Nucleus accumbens (tissue), 56 donors: ENCODE measurements around the gene KLF9.

ENCODE experiments used
- DNase-seq, 56 donors: peaks; one replicate each; lab custom pipeline; 2025; lab: John Stamatoyannopoulos, UW

KLF9 gene

GRCh38 chr9:70413799-70414775 lies at the start of gene KLF9:
TSS of gene KLF9 (minus strand) at chr9:70414657. CDS start at chr9:70413363, 1,294 bp downstream.
- DNase-seq = peak; percentile 63 to 97 (median 92)

GRCh38 chr9:70463877-70464276 lies 49.4 kb upstream of the KLF9 start:
- DNase-seq = no peak

GRCh38 chr9:70462300-70462699 lies 47.8 kb upstream of the KLF9 start:
- no peak for DNase-seq

- no peak for DNase-seq
Measured at GRCh38 chr9:70457235-70457634, 42.8 kb upstream of the KLF9 start.

GRCh38 chr9:70455993-70456704 lies 41.7 kb upstream of the KLF9 start:
- DNase-seq = no peak

DNA sequence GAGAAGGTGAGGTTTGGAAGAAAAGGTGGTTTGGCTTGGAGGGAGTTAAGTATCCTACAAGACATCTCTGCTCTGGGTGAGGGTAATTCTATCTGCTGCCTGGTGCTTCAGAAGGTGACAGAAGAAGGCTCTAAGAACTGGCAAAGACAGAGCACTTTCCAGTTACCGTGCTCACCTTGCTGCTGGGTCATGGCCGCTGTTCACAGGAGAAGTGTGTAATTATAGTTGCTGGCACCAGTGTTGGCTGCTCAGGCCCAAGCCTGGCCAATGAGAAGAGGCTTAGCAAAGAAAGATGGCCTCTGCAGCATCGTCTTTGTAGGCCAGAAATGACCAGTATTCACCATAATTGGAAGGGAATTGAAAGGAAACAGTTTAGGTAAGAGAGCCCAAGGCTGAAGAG lies 37.9 kb upstream of the KLF9 start:
- DNase-seq = no peak

- DNase-seq = no peak
Measured at GRCh38 chr9:70451765-70452164, 37.3 kb upstream of the KLF9 start.

- no peak for DNase-seq
Measured at GRCh38 chr9:70450738-70451137, 36.3 kb upstream of the KLF9 start.

DNA sequence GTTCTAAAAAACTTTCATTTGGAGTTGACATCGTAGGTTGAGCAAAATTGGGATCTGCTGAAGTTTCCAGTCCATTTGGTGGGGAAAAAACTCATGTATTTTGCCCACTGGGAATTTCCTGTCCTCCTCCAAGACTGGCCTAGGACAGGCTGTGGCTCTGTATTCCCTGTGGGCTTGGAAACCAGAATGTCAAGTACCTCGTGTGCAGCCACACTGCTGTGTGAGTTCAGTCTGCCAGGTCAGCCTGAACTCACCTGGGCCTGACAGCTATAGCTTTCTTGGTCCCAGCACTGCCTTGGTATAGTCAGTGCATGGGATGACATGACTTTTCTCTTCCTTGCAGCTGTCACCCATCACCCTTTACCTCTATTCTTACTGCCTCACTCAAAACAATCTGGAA lies 35.0 kb upstream of the KLF9 start:
- no peak for DNase-seq

GRCh38 chr9:70448919-70449318 lies 34.5 kb upstream of the KLF9 start:
- DNase-seq = no peak

DNA sequence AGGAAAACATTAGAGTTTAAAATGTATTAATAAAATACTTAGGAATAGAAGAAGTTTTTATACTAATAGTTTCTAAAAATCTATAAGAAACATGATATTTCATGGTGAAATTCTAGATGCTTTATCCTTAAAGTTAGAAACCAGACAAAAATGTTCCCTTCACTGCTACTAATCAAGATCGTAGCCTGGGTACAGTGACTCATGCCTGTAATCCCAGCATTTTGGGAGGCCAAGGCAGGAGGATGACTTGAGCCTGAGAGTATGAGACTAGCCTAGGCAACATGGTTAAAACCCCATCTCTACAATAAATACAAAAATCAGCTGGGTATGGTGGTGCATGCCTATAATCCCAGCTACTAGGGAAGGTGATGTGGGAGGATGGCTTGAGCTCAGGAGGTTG lies 30.4 kb upstream of the KLF9 start:
- no peak for DNase-seq

DNA sequence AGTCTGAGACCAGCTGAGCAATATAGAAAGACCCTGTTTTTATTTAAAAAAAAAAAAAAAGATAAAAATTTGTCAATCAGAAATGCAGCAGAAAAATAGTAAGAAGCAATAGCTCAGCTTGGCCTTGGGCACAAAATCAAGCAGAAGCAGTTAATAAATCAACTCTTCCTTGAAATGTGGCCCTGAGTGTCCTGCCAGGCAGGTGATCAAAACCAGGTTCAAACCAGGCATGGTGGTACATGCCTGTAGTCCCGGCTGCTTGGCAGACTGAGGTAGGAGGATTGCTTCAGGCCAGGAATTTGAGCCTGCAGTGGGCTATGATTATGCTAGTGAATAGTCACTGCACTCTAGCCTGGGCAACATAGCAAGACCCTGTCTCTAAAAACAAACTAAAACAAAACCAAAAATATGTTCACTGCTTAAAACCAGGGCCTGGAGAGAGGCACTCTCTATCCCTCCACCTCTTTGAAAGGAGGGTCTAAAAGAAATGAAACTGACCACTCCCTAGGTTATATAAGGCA lies 27.9 kb upstream of the KLF9 start:
- no peak for DNase-seq

DNA sequence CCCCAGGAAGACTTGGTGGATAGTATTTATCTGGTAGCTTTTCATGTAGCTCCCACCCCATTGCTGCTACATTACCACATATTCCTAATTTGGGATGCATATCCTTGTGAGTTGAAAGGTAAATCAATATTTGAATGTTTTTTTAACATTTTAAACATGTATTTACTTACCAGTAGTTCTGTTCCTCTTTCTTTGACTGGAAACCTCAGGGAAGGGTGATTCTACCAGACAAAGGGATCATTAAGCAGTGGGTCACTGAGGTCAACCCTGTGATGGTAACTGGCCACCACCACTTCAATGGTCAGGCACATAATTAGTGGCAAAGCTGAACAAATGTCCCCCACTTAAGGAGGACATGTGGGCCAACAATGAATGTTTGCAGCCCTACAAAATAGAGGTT lies 27.2 kb upstream of the KLF9 start:
- DNase-seq = no peak

DNA sequence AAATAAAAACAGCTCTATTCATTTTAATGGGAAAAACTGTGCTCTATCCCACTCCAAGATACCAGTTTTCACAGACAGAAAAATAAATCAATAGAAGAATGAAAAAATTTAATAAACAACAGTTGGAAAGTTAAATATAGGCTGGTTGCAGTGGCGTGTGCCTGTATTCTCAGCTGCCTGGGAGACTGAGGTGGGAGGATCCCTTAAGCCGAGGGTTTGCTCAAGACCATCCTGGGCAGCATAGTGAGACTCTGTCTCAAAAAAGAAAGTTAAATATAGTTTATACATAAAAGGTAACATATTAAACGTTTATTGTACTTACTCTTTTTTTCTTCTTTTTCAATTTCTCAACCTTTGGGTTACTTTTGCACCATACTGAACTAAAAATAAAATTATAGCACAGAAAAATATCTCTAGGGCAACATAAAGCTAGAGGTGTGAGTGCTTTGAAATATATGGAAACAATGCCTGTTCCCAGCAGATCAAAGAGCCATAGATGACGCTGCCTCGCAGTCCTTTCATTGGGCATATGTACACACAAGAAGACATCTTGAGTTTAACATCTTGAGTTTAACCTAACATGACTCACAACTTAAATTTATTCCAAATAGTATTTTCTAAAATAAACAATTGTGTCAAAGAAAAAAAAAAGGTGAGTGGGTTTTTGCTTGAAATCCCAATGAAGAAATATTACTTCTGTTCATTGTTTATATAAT lies 25.7 kb upstream of the KLF9 start:
- DNase-seq = no peak

DNA sequence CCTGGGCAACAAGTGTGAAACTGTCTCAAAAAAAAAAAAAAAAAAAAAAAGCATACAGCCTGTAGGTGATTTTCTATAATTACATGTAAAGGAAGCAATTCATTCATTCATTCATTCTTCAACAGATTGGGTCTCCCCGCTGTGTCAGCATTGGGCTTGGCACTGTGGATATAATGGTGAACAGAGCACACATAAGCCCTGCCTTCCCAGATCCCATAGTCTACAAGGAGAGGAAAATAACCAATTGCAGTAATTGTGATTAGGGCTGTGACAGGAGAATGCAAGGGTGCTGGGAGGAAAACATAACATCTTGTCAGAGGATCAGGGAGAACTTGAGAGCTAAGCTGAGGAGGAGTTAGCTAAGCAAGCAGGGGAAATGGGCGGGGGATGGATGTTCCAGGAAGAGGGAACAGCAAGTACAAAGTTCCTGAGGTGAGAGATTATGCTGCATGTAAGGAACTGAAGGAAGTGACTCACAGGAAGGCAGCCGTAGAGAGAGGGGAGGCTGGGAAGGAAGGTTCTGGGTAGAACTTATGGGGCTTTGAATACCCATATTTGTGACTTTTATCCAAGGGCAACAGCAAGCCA lies 24.0 kb upstream of the KLF9 start:
- peak in 19 of 56 donors; percentile 5 to 51 (median 26) for DNase-seq

- no peak for DNase-seq
Measured at GRCh38 chr9:70435948-70436347, 21.5 kb upstream of the KLF9 start.

DNA sequence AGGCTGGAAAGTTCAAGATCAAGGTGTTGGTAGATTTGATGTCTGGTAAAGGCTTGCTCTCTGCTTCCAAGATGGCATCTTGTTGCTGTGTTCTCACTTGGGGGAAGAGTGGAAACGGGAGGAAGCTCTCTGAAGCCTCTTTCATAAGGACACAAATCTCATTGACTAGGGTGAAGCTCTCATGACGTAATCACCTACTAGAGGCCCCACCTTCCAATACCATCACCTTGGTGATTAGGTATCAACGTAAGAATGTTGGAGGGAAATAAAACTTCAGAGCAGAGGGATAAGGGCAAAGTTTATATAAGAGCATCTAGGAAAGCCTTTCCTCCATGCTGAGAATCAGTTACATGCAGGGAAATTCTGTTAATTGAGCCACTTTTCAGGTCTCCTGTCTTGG lies 15.4 kb upstream of the KLF9 start:
- DNase-seq = no peak

DNA sequence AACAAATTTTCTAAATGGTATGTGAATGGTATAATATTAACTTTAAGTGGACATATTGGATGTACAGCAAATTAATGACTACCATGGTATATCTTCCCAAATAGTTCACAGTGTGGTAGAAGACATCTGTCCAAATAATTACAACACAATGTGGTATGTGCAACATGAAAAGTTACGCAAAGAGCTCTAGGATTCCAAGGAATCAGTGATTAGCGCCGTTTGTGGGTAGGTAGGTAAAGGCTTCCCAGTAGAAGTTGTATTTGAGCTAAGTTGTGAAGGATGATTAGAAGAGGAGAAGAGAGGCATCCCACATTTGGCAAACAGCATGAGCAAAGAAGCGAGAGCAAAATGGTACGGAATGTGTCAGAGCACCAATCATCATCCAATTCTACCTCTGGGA lies 14.3 kb upstream of the KLF9 start:
- no peak for DNase-seq

DNA sequence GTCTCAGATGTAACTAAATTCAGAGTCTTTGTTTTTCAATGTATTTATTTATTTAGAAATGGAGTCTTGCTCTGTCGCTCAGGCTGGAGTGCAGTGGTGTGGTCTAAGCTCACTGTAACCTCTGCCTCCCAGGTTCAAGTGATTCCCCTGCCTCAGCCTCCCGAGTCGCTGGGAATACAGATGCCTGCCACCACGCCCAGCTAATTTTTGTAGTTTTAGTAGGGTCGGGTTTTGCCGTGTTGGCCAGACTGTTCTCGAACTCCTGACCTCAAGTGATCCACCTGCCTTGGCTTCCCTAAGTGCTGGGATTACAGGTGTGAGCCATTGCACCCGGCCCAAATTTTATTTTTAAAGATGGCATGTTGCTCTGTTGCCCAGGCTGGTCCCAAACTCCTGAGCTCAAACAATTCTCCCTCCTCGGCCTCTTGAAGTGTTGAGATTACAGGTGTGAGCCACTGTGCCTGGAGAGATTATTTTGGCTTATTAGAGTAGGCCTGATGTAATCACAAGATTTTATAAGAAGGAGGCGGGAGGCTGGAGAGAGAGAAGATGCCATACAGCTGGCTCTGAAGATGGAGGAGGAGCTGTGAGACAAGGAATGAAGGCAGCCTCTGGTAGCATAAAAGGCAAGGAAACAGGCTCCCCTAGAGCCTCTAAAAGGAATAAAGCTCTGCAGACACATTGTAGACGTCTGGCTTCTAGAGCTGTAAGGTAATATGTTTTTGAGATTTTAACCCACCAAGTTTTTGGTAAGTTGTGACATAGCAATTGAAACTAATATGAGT lies 12.9 kb upstream of the KLF9 start:
- peak in 2 of 56 donors; percentile 3 to 11 for DNase-seq

GRCh38 chr9:70425192-70425591 lies 10.7 kb upstream of the KLF9 start:
- no peak for DNase-seq
